Ectodermal cell (in vitro differentiated cells): ENCODE measurements around the gene PDCD6IP.

ENCODE experiments used
- H3K27ac ChIP-seq: 2 replicates; pipeline ENCODE4 v1.7.0; 2013; ENCODE audit warnings: mild to moderate bottlenecking, low read depth, low read length; ENCODE audit not compliant: insufficient read depth, poor library complexity, severe bottlenecking
- H3K27me3 ChIP-seq: 2 replicates; pipeline ENCODE4 v1.7.0; 2013; ENCODE audit warnings: mild to moderate bottlenecking, low read length; ENCODE audit not compliant: insufficient read depth, control insufficient read depth, poor library complexity, severe bottlenecking
- H3K36me3 ChIP-seq: one replicate; pipeline ENCODE4 v1.7.0; 2013; ENCODE audit warnings: low read length; ENCODE audit not compliant: control insufficient read depth, insufficient read depth
- H3K4me1 ChIP-seq: one replicate; pipeline ENCODE4 v1.7.0; 2013; ENCODE audit warnings: low read length; ENCODE audit not compliant: control insufficient read depth, insufficient read depth
- H3K4me3 ChIP-seq: 2 replicates; pipeline ENCODE4 v1.7.0; 2013; ENCODE audit warnings: low read depth, low read length, control low read depth; ENCODE audit not compliant: insufficient read depth
- H3K9me3 ChIP-seq: 2 replicates; pipeline ENCODE4 v1.7.0; 2013; ENCODE audit warnings: mild to moderate bottlenecking, low read length, moderate library complexity; ENCODE audit not compliant: control insufficient read depth
- WGBS, 2 experiments: methylation state at CpG; one replicate each; pipeline ENCODE4 v1.1.7; 2013; ENCODE audit warnings: missing lambda C conversion rate in 2 of 2; 5-methylcytosine and 5-hydroxymethylcytosine counted together

The PDCD6IP gene

DNA sequence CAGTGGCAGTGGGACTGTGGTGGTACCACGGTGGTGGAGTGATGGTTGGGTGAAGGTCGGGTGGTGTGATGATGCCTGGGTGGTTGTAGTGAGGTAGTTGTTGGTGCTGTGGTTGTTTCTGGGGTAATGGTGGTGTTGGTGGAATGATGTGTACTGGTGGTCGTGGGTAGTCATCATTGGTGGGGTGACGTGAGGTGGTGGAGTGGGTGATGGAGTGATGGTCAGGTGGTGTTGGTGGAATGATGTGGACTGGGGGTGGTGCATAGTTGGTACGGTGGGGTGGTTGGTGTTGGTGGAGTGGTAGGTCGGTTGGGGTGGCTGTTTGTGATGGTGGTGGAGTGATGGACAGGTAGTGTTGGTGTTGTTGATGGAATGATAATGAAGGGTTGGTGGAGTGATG lies 87.1 kb downstream of the PDCD6IP start:
- Histone ChIP-seq H3K36me3 (no peaks in the 10 kb centered on the region), H3K27ac (no peak overlapping the region), H3K27me3 (no peaks in the 10 kb centered on the region), H3K4me3 (no peak overlapping the region), H3K4me1 (no peaks in the 10 kb centered on the region), H3K9me3 (no peaks in the 10 kb centered on the region)
- 77% methylated on average over 6 of the region's 6 CpGs for WGBS, 2 experiments

DNA sequence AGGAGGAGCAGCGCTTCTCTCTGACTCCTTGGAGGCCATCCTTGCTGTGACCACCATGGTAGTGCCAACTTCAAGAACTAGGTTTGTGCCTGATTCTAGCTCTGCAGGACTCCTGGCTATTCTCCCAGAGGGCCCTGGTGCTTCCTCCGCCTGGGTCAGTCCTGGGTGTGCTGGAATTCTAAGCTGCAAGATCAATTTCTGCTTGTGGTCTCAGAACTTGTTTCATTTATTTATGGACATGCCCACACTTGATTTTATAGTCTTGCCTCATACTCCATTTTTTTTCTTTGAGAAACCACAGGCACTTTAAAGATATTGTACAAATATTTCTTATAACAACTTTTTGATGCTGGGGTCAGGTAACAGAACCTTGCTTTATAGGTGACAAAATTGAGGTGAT lies 87.6 kb downstream of the PDCD6IP start:
- no peaks in the 10 kb centered on the region for H3K36me3 ChIP-seq
- H3K4me3 ChIP-seq, result no peak overlapping the region
- no peaks in the 10 kb centered on the region for H3K4me1 ChIP-seq
- 92 to 95% methylated on average over 2 of the region's 2 CpGs for WGBS, 2 experiments
- no peak overlapping the region for H3K27ac ChIP-seq
- no peaks in the 10 kb centered on the region for H3K27me3 ChIP-seq
- H3K9me3 ChIP-seq, result no peaks in the 10 kb centered on the region

- Histone ChIP-seq H3K4me3 (no peak overlapping the region), H3K36me3 (no peaks in the 10 kb centered on the region), H3K27me3 (no peaks in the 10 kb centered on the region), H3K4me1 (no peaks in the 10 kb centered on the region), H3K9me3 (no peaks in the 10 kb centered on the region), H3K27ac (no peak overlapping the region)
- 94 to 100% methylated on average over 1 of the region's 1 CpG for WGBS, 2 experiments
Measured at GRCh38 chr3:33887478-33887877, 89.0 kb downstream of the PDCD6IP start.

DNA sequence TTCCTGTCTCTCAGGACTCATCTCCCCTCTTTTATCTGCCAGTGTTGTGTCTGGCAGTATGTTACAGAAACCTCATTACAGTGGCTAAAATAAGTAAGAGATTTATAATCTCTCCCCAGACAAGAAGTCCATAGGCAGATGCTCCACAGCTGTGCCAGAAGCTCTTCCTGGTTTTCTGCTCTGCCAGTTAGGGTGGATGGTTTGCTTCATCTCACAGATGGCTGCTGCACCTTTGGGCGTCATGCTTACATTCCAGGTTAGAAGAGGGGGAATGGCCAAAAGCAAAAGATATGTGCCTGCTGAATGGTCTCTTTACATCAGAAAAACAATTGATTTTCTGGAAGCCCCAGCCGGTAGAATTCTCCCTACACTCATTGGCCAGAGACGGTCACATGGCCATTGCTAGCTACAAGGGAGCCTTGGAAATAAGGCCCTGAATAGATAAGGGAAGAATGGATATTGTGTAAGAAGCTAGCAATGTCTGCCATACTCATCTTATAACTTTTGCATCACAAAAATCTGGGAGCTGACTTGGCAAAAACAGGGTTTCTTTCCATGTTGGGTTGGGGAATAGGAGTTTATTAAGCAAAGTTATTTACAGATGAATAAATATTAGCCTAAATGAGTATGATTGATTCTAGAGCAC lies 91.1 kb downstream of the PDCD6IP start:
- no peak overlapping the region for H3K4me3 ChIP-seq
- H3K36me3 ChIP-seq, result no peaks in the 10 kb centered on the region
- no peaks in the 10 kb centered on the region for H3K9me3 ChIP-seq
- no peak overlapping the region for H3K27ac ChIP-seq
- H3K4me1 ChIP-seq, result no peaks in the 10 kb centered on the region
- no peaks in the 10 kb centered on the region for H3K27me3 ChIP-seq
- WGBS, 2 experiments, result 91 to 98% methylated on average over 3 of the region's 3 CpGs

GRCh38 chr3:33892655-33893054 lies 94.2 kb downstream of the PDCD6IP start:
- WGBS, 2 experiments, result 91 to 95% methylated on average over 1 of the region's 1 CpG
- H3K4me1 ChIP-seq, result no peaks in the 10 kb centered on the region

DNA sequence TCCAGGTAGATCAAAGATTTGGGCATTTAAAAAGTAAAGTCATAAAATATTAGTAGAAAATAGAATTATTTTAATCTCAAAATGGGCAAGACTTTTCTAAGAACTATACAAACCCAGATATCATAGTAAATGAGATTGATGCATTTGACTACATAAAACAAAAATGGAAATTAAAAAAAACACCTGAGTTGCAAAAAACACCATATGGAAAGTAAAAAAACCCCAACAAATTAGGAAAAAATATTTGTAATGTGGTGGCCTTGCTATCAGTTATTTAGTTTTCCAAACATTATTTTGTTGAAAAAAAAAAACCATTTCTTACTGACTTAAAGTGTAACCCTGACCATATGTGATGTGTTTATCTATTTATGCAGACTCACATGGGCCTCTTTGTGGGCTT lies 97.2 kb downstream of the PDCD6IP start:
- no peak overlapping the region for H3K4me3 ChIP-seq
- no peaks in the 10 kb centered on the region for H3K27me3 ChIP-seq
- H3K27ac ChIP-seq, result no peak overlapping the region
- H3K4me1 ChIP-seq, result no peaks in the 10 kb centered on the region
- H3K36me3 ChIP-seq, result no peaks in the 10 kb centered on the region
- no peaks in the 10 kb centered on the region for H3K9me3 ChIP-seq

More at GRCh38 chr3:33892655-33893054, 94.2 kb downstream of the PDCD6IP start:
- no peaks in the 10 kb centered on the region for H3K9me3 ChIP-seq
- H3K27ac ChIP-seq, result no peak overlapping the region
- H3K27me3 ChIP-seq, result no peaks in the 10 kb centered on the region
- no peak overlapping the region for H3K4me3 ChIP-seq
- no peaks in the 10 kb centered on the region for H3K36me3 ChIP-seq

- H3K4me3 ChIP-seq, result no peak overlapping the region
- H3K27me3 ChIP-seq, result no peaks in the 10 kb centered on the region
- no peaks in the 10 kb centered on the region for H3K4me1 ChIP-seq
- WGBS, 2 experiments, result 86 to 97% methylated on average over 1 of the region's 1 CpG
- no peak overlapping the region for H3K27ac ChIP-seq
- H3K36me3 ChIP-seq, result no peaks in the 10 kb centered on the region
- no peaks in the 10 kb centered on the region for H3K9me3 ChIP-seq
Measured at GRCh38 chr3:33897306-33897705, 98.9 kb downstream of the PDCD6IP start.

GRCh38 chr3:33898901-33899300 lies 100.5 kb downstream of the PDCD6IP start:
- H3K4me1 ChIP-seq, result no peaks in the 10 kb centered on the region
- H3K27ac ChIP-seq, result no peak overlapping the region
- H3K36me3 ChIP-seq, result no peaks in the 10 kb centered on the region
- H3K27me3 ChIP-seq, result no peaks in the 10 kb centered on the region
- WGBS, 2 experiments, result 84 to 90% methylated on average over 2 of the region's 2 CpGs
- H3K4me3 ChIP-seq, result no peak overlapping the region
- no peaks in the 10 kb centered on the region for H3K9me3 ChIP-seq

GRCh38 chr3:33900440-33900808 lies 102.0 kb downstream of the PDCD6IP start:
- no peak overlapping the region for H3K27ac ChIP-seq
- no peaks in the 10 kb centered on the region for H3K4me1 ChIP-seq
- no peak overlapping the region for H3K4me3 ChIP-seq
- no peaks in the 10 kb centered on the region for H3K36me3 ChIP-seq
- H3K9me3 ChIP-seq, result no peaks in the 10 kb centered on the region
- no peaks in the 10 kb centered on the region for H3K27me3 ChIP-seq

DNA sequence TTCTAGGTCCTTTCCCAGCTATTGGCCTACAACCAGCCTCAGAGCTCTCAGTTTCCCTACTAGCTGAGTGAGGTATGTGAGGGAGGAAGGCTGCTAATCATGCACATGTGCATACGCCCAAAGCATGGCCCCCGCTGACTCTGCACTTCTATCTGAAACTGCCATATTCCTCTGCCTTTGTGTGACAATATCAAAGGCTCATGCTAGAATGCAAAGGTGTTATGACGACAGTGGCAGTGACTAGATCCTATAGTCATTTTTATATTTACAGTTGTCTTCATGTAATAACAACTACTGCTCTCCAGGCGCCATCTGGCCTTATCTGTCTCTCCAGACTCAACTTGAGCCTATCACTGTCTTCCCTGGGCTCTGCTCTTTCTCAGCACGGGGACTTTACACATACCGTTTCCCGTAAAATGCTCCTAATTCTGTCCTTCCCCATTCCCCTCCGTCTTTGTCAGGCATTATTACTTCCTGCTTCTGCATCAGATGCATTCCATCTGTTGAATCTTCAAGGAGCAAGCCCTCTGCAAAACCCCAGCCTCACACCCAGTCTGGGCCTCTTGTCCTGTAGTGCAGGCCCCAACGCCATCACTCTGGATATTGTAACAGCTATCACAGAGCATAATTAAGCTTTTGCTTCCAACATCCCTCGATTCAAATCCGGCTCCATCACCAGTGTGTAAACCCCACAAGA lies 102.5 kb downstream of the PDCD6IP start:
- H3K4me3 ChIP-seq, result no peak overlapping the region
- no peaks in the 10 kb centered on the region for H3K4me1 ChIP-seq
- 92 to 94% methylated on average over 11 of the region's 11 CpGs for WGBS, 2 experiments
- H3K36me3 ChIP-seq, result no peaks in the 10 kb centered on the region
- no peaks in the 10 kb centered on the region for H3K9me3 ChIP-seq
- H3K27ac ChIP-seq, result no peak overlapping the region
- no peaks in the 10 kb centered on the region for H3K27me3 ChIP-seq
